Left kidney (tissue), 1 donor: Measurements from ENCODE around the gene MAPKAPK5. TPM values are rescaled to one million over a fixed set of nuclear protein-coding genes. Genes with fewer than 3 reads are reported as not detected.

ENCODE experiments used
- polyA plus RNA-seq: library from polyadenylated mRNA; unstranded; fragments of 120-200 nt; gene quantifications from one replicate; pipeline ENCODE4 v1.2.1, GENCODE V29; 2013; ENCODE audit not compliant: insufficient read length

Gene MAPKAPK5
- polyA plus RNA-seq, 1 donor, result 68.8 TPM

Other genes with a start within 250 kb of the MAPKAPK5 start
- 102 TPM for gene ATXN2, start 242.9 kb upstream of the MAPKAPK5 start, polyA plus RNA-seq
- 20.8 TPM for gene BRAP, start 156.3 kb upstream of the MAPKAPK5 start, polyA plus RNA-seq
- gene ACAD10, start 156.2 kb upstream of the MAPKAPK5 start, polyA plus RNA-seq, result 54.7 TPM
- gene ALDH2, start 75.3 kb upstream of the MAPKAPK5 start, polyA plus RNA-seq, result 91.9 TPM
- gene TMEM116, start 170.9 kb downstream of the MAPKAPK5 start, polyA plus RNA-seq, result 35.7 TPM
- gene ERP29, start 171.2 kb downstream of the MAPKAPK5 start, polyA plus RNA-seq, result 151 TPM